ENCODE results near the gene TM9SF3.

The TM9SF3 gene

GRCh38 chr10:96502561-96503282, 84.1 kb downstream of the TM9SF3 start:
- TF ChIP-seq CTCF (IDR thresholded peaks at IDR 0.05; ENCODE audit: borderline replicate concordance, insufficient read depth, low read depth, low read length) = no peak
- H3K4me3 ChIP-seq (ENCODE audit: low read depth, low read length) = no peak overlapping the region

- no peak overlapping the region for H3K4me3 ChIP-seq (ENCODE audit: low read depth, low read length)
- TF ChIP-seq CTCF (IDR thresholded peaks at IDR 0.05; ENCODE audit: borderline replicate concordance, insufficient read depth, low read depth, low read length) = no peak
Observed at GRCh38 chr10:96501985-96502384, 84.8 kb downstream of the TM9SF3 start.

- no peak for TF ChIP-seq CTCF (IDR thresholded peaks at IDR 0.05; ENCODE audit: borderline replicate concordance, insufficient read depth, low read depth, low read length)
- no peak overlapping the region for H3K4me3 ChIP-seq (ENCODE audit: low read depth, low read length)
Observed at GRCh38 chr10:96500519-96500918, 86.3 kb downstream of the TM9SF3 start.

- no peak for TF ChIP-seq CTCF (IDR thresholded peaks at IDR 0.05; ENCODE audit: borderline replicate concordance, insufficient read depth, low read depth, low read length)
- no peak overlapping the region for H3K4me3 ChIP-seq (ENCODE audit: low read depth, low read length)
Observed at GRCh38 chr10:96500050-96500449, 86.8 kb downstream of the TM9SF3 start.

- no peak for TF ChIP-seq CTCF (IDR thresholded peaks at IDR 0.05; ENCODE audit: borderline replicate concordance, insufficient read depth, low read depth, low read length)
- H3K4me3 ChIP-seq (ENCODE audit: low read depth, low read length) = no peak overlapping the region
Observed at GRCh38 chr10:96497391-96497790, 89.4 kb downstream of the TM9SF3 start.

GRCh38 chr10:96496281-96496925, 90.4 kb downstream of the TM9SF3 start:
- TF ChIP-seq CTCF (IDR thresholded peaks at IDR 0.05; ENCODE audit: borderline replicate concordance, insufficient read depth, low read depth, low read length) = no peak
- H3K4me3 ChIP-seq (ENCODE audit: low read depth, low read length) = no peak overlapping the region

GRCh38 chr10:96495544-96495943, 91.3 kb downstream of the TM9SF3 start:
- TF ChIP-seq CTCF (IDR thresholded peaks at IDR 0.05; ENCODE audit: borderline replicate concordance, insufficient read depth, low read depth, low read length) = no peak
- no peak overlapping the region for H3K4me3 ChIP-seq (ENCODE audit: low read depth, low read length)
